GM19463 (cell line): ENCODE results near the gene CMTM6.
A peak's percentile ranks its signal among the peaks of the same experiment; 100 is the strongest.

ENCODE experiments used
- ATAC-seq: cut with Tn5 transposase; IDR thresholded peaks from one replicate; pipeline ENCODE4 v1.9.1; 2021; ENCODE audit warnings: mild to moderate bottlenecking, moderate library complexity; ENCODE audit not compliant: unreplicated experiment

CMTM6 gene

GRCh38 chr3:32448686-32449474 lies 53.8 kb downstream of the CMTM6 start:
- no peak for ATAC-seq

GRCh38 chr3:32447865-32448400 lies 54.7 kb downstream of the CMTM6 start:
- ATAC-seq, result no peak

- ATAC-seq, result no peak
These were observed 59.2 kb downstream of the CMTM6 start for GRCh38 chr3:32443478-32443877.

- no peak for ATAC-seq
These were observed 59.9 kb downstream of the CMTM6 start for GRCh38 chr3:32442766-32443165.

- no peak for ATAC-seq
These were observed 61.9 kb downstream of the CMTM6 start for GRCh38 chr3:32440611-32441350.

GRCh38 chr3:32439421-32439820 lies 63.2 kb downstream of the CMTM6 start:
- peak; percentile 18 for ATAC-seq

GRCh38 chr3:32438596-32439344 lies 63.9 kb downstream of the CMTM6 start:
- ATAC-seq, result peak; percentile 92

GRCh38 chr3:32437896-32438295 lies 64.8 kb downstream of the CMTM6 start:
- no peak for ATAC-seq

GRCh38 chr3:32436816-32437189 lies 65.8 kb downstream of the CMTM6 start:
- ATAC-seq, result peak; percentile 18

- no peak for ATAC-seq
These were observed 66.5 kb downstream of the CMTM6 start for GRCh38 chr3:32435911-32436815.

GRCh38 chr3:32434206-32434605 lies 68.4 kb downstream of the CMTM6 start:
- no peak for ATAC-seq

GRCh38 chr3:32432711-32433530 lies 69.7 kb downstream of the CMTM6 start:
- peak; percentile 30 for ATAC-seq

- no peak for ATAC-seq
These were observed 70.5 kb downstream of the CMTM6 start for GRCh38 chr3:32432045-32432710.

GRCh38 chr3:32431481-32431880 lies 71.2 kb downstream of the CMTM6 start:
- ATAC-seq, result no peak
